NOMO-1 treated with DMSO at 0.1 percent for 48 hours (cell line): Measurements from ENCODE around the gene KRTAP1-3.
"Not testable (repeated sequence)": the region's sequence is repeated elsewhere in the genome, so short reads cannot be mapped to it uniquely, and the experiment has no call there.

Experiments used
- DNase-seq: peaks from one replicate; lab custom pipeline; 2025; ENCODE audit not compliant: unreplicated experiment; lab: John Stamatoyannopoulos, UW

The KRTAP1-3 gene

DNA sequence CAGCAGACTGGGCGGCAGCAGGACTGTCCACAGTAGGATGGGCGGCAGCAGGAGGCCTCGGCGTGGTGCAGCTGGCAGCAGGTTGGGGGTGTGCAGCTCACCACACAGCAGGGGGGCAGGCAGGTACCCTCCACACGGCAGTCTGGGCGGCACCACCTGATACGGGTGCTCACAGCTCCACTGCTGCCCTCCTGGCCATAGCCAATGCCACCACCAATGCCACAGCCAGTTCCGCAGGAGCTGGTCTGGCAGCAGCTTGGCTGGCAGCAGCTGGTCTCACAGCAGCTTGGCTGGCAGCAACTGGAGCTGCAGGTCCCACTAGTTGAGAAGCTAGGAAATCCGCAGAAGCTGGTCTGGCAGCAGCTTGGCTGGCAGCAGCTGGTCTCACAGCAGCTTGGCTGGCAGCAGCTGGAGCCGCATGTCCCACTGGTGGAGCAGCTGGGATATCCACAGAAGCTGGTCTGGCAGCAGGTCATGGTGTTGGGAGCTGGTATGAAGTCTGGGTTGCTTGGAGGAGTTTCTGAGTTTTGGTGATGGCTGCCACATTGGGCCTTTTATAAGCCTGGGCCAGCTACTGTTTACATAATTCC, at the start of gene KRTAP1-3:
TSS of gene KRTAP1-3 (minus strand) at position 529 of the 590 bp plus-strand sequence. CDS start at position 476, 53 bp downstream.
- not testable (repeated sequence) for DNase-seq

GRCh38 chr17:41084100-41084856, 49.6 kb upstream of the KRTAP1-3 start, which contains the start of gene KRTAP4-7:
Gene KRTAP4-7, plus strand, starts transcription at chr17:41084150. Its CDS starts 57 bp downstream, at chr17:41084207.
- not testable (repeated sequence) for DNase-seq

DNA sequence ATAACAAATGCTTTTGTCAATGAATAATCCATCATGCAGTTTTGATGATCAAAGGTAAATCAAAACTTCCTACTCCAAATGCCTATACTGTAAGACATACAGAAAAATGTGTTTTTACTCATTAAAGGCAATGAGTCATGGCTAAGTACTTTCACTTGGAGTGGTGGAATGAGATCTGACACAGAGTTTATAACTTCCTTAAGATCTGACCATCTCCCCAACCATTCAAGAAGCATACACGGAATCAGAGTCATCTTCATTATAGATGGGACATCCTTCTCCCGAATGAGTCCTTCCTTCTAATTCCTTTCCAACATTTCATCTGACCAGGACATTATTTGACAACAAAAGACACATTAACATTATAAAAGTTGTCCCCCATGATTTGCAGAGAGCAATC, 48.8 kb upstream of the KRTAP1-3 start:
- not testable (repeated sequence) for DNase-seq

- DNase-seq = no peak
Measured at GRCh38 chr17:41082626-41083025, 48.0 kb upstream of the KRTAP1-3 start.

DNA sequence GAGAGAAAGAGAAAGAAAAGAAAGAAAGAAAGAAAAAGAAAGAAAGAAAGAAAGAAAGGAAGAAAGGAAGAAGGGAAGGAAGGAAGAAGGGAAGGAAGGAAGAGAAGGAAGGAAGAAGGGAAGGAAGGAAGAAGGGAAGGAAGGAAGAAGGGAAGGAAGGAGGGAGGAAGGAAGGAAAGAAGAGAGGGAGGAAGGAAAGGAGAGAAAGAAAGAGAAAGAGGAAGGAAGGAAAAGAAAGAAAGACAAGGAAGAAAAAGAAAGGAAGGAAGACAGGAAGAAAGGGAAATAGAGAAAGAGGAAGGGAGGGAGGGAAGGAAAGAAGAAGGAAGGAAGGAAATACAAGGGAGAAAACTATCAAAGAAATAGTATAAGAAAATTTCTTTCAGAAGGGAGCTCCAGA, 42.1 kb upstream of the KRTAP1-3 start:
- no peak for DNase-seq

- DNase-seq = no peak
Measured at GRCh38 chr17:41073676-41074075, 39.0 kb upstream of the KRTAP1-3 start.

GRCh38 chr17:41071606-41072360, 37.1 kb upstream of the KRTAP1-3 start:
- no peak for DNase-seq

- peak; percentile 18 for DNase-seq
Measured at GRCh38 chr17:41069031-41069430, 34.4 kb upstream of the KRTAP1-3 start.

DNA sequence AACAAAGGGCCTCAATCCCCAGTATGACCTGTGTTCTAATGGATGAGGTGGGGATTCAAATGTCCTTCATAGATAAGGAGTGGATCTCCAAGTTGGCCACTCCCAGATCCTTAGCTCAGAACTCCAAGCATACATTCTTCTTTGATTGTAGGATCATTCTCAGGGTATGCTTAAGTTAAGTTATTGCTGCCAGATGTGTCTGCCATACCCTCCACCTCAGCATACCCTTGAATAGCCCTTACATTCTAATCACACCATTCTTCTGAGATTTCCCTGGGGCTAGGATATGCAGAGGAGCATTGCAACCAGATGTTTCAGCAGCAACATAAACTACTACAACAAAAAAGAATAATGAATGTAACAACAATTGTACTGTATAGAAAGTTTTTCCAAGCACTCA, 32.6 kb upstream of the KRTAP1-3 start:
- no peak for DNase-seq

- peak; percentile 59 for DNase-seq
Measured at GRCh38 chr17:41065829-41066624, 31.4 kb upstream of the KRTAP1-3 start, which contains the start of gene KRTAP2-4. Gene KRTAP2-4, minus strand, starts transcription at chr17:41065879. Its CDS starts 34 bp downstream, at chr17:41065845.

- DNase-seq = not testable (repeated sequence)
Measured at GRCh38 chr17:41065016-41065689, 30.5 kb upstream of the KRTAP1-3 start.

DNA sequence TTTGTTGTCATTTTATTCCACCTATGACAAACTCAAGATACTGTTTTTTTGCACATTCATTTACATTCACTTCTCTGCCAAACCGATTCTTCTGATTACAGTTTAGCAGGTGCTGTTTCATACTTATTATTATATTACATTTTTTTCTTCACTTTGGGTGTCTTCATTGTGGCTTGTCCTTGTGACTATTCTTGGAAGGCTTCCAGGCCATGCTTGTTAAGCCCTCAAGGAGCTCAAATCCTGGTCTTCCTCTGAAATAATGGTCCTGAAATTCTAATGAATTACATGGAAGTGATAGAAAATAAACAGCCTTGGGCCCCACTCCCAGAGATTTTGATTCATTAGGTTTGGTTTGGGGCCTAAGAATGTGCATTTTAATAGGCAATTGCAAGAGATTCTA, 29.6 kb upstream of the KRTAP1-3 start:
- DNase-seq = no peak

DNA sequence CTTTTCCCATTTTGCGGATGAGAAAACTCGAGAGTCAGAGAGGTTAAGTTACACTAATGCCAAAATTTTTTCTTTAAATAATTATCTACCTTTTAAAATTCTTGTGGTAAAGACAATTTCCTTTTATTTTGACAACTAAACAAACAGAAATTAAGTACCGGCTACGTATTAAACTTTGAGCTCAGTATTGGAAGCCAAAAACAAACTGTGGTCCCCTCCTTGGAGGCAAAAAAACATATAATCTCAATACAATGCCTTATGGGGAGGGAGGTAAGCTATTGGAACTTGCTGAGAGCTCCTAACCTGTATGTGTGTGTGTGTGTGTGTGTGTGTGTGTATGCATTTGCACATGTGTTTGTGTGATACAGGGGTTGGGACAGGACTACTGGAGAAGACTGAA, 28.8 kb upstream of the KRTAP1-3 start:
- no peak for DNase-seq

DNA sequence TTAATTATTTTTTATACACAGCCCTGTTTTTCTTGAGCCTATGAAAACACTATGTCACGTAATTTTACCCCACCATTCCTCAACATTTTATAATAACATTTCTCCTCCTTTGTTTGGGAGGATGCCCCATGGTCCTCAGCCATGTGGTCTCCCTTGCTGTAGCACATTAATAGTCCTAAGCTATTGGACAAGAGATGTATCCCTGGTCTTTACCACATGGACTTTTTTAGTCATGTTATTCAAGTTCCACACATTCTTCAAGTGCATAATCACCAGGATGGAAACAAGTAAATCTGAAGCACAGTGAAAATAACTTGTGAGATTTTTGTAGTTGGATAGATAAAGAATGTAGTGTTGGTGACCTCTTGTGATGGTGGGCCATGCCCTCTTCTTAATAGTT, 27.3 kb upstream of the KRTAP1-3 start:
- no peak for DNase-seq

- no peak for DNase-seq
Measured at GRCh38 chr17:41060052-41060604, 25.5 kb upstream of the KRTAP1-3 start, which contains the start of gene KRTAP2-3. Gene KRTAP2-3, minus strand, starts transcription at chr17:41060114. Its CDS starts 64 bp downstream, at chr17:41060050.

DNA sequence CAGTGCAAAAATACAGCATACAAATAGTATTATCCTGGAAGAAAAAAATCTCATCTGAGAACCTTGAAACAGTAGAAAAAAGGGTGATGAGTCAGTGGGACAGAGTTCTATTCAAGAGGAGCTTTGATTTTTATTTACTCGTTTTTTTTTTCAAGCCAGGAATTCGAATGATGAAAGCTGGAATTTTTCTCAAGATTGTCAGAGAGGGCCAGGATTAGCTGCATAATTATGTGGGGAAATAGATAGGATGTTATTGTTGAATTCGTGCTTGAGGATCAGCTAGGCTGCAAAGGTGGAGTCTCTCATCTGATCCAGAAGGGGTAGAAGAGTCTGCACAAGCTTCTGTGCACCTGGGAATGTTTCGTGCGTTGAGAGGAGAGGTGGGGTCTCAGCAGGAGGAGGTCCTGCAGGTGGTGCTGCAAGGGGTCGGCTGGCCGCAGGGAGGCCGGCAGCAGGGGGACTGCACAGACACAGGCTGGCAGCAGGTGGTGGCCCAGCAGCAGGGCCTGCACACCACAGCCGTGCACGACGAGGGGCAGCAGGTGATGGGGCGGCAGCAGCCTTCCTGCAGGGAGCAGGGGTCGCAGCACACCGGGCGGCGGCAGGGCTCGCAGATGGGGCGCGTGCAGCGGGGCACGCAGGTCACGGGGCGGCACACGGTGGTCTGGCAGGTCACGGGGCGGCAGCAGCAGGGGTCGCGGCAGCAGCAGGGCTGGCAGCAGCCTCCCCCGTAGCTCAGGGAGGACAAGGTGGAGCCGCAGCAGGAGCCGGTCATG, 24.8 kb upstream of the KRTAP1-3 start:
- not testable (repeated sequence) for DNase-seq

DNA sequence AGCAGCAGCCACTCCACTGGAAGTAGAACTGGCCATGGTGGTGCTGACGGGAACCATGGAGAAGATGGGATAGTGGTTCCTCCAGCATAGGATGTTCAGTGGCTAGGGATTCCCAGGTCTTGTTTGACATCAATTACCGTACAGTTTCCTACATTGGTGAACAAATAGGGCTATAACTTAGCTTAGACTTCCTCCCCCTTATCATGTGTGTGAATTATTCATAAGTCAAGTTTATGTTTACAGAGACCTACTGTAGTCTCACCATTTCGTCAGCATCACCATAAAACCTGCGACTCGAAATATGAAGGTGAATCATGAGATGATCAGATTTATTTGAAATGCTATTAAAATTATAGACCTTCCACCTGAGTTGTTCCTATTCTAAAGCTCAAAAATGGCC, 24.1 kb upstream of the KRTAP1-3 start:
- DNase-seq = no peak

DNA sequence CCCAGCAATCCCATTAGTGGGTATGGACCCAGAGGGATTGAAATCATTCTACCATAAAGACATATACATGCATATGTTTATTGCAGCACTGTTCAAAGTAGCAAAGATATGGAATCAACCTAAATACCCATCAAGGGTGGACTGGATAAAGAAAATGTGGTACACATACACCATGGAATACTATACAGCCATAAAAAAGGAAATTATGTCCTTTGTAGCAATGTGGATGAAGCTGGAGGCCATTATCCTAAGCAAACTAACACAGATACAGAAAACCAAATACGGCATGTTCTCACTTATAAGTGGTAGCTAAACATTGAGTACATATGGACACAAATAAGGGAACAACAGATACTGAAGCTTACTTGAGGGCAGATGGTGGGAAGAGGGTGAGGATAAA, 22.9 kb upstream of the KRTAP1-3 start:
- DNase-seq = no peak

- DNase-seq = not testable (repeated sequence)
Measured at GRCh38 chr17:41055130-41055529, 20.5 kb upstream of the KRTAP1-3 start, which contains the start of gene KRTAP2-2. Gene KRTAP2-2, minus strand, starts transcription at chr17:41055230. Its CDS starts 19 bp downstream, at chr17:41055211.
